ENCODE measurements around the gene TREM1. TPM values are rescaled to one million over a fixed set of nuclear protein-coding genes. Genes with fewer than 3 reads are reported as not detected.
"Not testable (repeated sequence)": the region's sequence is repeated elsewhere in the genome, so short reads cannot be mapped to it uniquely, and the experiment has no call there.

TREM1 gene
- total RNA-seq, 1 donor from 2014 or later, result 0.13 TPM

- TF ChIP-seq CTCF (IDR thresholded peaks at IDR 0.05; ENCODE audit: insufficient read depth, low read length, poor library complexity, severe bottlenecking), result no peak
- DNase-seq (ENCODE audit: low read depth), result no peak
- no peak overlapping the region for H3K4me3 ChIP-seq (ENCODE audit: low read depth, low read length)
- H3K27me3 ChIP-seq (ENCODE audit: control insufficient read depth, insufficient read depth, low read length), result no peaks in the 10 kb centered on the region
- no peaks in the 10 kb centered on the region for H3K36me3 ChIP-seq (ENCODE audit: control insufficient read depth, insufficient read depth, low read length)
These were observed 30.7 kb downstream of the TREM1 start for GRCh38 chr6:41255638-41256246.

GRCh38 chr6:41255110-41255509 lies 31.4 kb downstream of the TREM1 start:
- no peak overlapping the region for H3K4me3 ChIP-seq (ENCODE audit: low read depth, low read length)
- TF ChIP-seq CTCF (IDR thresholded peaks at IDR 0.05; ENCODE audit: insufficient read depth, low read length, poor library complexity, severe bottlenecking), result no peak
- no peaks in the 10 kb centered on the region for H3K36me3 ChIP-seq (ENCODE audit: control insufficient read depth, insufficient read depth, low read length)
- no peak for DNase-seq (ENCODE audit: low read depth)
- no peaks in the 10 kb centered on the region for H3K27me3 ChIP-seq (ENCODE audit: control insufficient read depth, insufficient read depth, low read length)

GRCh38 chr6:41252401-41253169 lies 33.9 kb downstream of the TREM1 start:
- no peak for TF ChIP-seq CTCF (IDR thresholded peaks at IDR 0.05; ENCODE audit: insufficient read depth, low read length, poor library complexity, severe bottlenecking)
- Histone ChIP-seq H3K4me3 (ENCODE audit: low read depth, low read length) (no peak overlapping the region), H3K27me3 (ENCODE audit: control insufficient read depth, insufficient read depth, low read length) (no peaks in the 10 kb centered on the region), H3K36me3 (ENCODE audit: control insufficient read depth, insufficient read depth, low read length) (no peaks in the 10 kb centered on the region)
- no peak for DNase-seq (ENCODE audit: low read depth)

GRCh38 chr6:41247882-41248705 lies 38.4 kb downstream of the TREM1 start:
- no peak for TF ChIP-seq CTCF (IDR thresholded peaks at IDR 0.05; ENCODE audit: insufficient read depth, low read length, poor library complexity, severe bottlenecking)
- H3K4me3 ChIP-seq (ENCODE audit: low read depth, low read length), result no peak overlapping the region
- H3K27me3 ChIP-seq (ENCODE audit: control insufficient read depth, insufficient read depth, low read length), result no peaks in the 10 kb centered on the region
- no peaks in the 10 kb centered on the region for H3K36me3 ChIP-seq (ENCODE audit: control insufficient read depth, insufficient read depth, low read length)
- no peak for DNase-seq (ENCODE audit: low read depth)

- DNase-seq (ENCODE audit: low read depth), result no peak
- no peak for TF ChIP-seq CTCF (IDR thresholded peaks at IDR 0.05; ENCODE audit: insufficient read depth, low read length, poor library complexity, severe bottlenecking)
- Histone ChIP-seq H3K27me3 (ENCODE audit: control insufficient read depth, insufficient read depth, low read length) (no peaks in the 10 kb centered on the region), H3K36me3 (ENCODE audit: control insufficient read depth, insufficient read depth, low read length) (no peaks in the 10 kb centered on the region), H3K4me3 (ENCODE audit: low read depth, low read length) (no peak overlapping the region)
These were observed 39.1 kb downstream of the TREM1 start for GRCh38 chr6:41247288-41247865.

- not testable (repeated sequence) for H3K4me3 ChIP-seq (ENCODE audit: low read depth, low read length); H3K36me3 ChIP-seq (ENCODE audit: control insufficient read depth, insufficient read depth, low read length); DNase-seq (ENCODE audit: low read depth); H3K27me3 ChIP-seq (ENCODE audit: control insufficient read depth, insufficient read depth, low read length)
These were observed 40.0 kb downstream of the TREM1 start for GRCh38 chr6:41246529-41246928.
